Adrenal gland (tissue), 12 donors: ENCODE results near the gene KCTD5. TPM values are rescaled to one million over a fixed set of nuclear protein-coding genes. Genes with fewer than 3 reads are reported as not detected.

ENCODE experiments used
- DNase-seq, 7 donors: peaks; one replicate each; pipeline ENCODE4 v3.0.0-alpha.2; 2019 to 2020
- H3K27ac ChIP-seq, 5 donors: fragments of 200-600 bp; sonication (generic) in 4 of 5; 1 replicate in 3 of 5; 2 replicates in 2 of 5; pipeline versions ENCODE4 v1.5.1 to v1.8.0; 2016 to 2020; ENCODE audit warnings: mild to moderate bottlenecking in 1 of 5
- H3K27me3 ChIP-seq: fragments of 200-600 bp; 2 replicates; pipeline ENCODE4 v1.8.0; 2021
- H3K36me3 ChIP-seq, 2 donors: fragments of 200-600 bp; replicated peaks in 1 of 2; 1 replicate in 1 of 2; 2 replicates in 1 of 2; pipeline versions ENCODE4 v1.5.1 to v1.8.0; 2018 to 2022
- H3K4me1 ChIP-seq, 2 donors: fragments of 200-600 bp; replicated peaks in 1 of 2; 1 replicate in 1 of 2; 2 replicates in 1 of 2; pipeline versions ENCODE4 v1.5.1 to v1.8.0; 2018 to 2021
- H3K4me3 ChIP-seq, 4 donors: fragments of 200-600 bp; sonication (generic) in 3 of 4; one replicate each; pipeline ENCODE4 v1.5.1; 2016 to 2018
- H3K9me3 ChIP-seq, 3 donors: fragments of 200-600 bp; sonication (generic) in 1 of 3; replicated peaks in 1 of 3; 1 replicate in 2 of 3; 2 replicates in 1 of 3; pipeline versions ENCODE4 v1.5.1 to v1.8.0; 2016 to 2021
- POLR2A ChIP-seq, 2 donors: fragments of 450-650 bp; IDR thresholded peaks; one replicate each; pipeline ENCODE4 v1.6.1; 2017; ENCODE audit warnings: antibody characterized with exemption in 2 of 2, mild to moderate bottlenecking in 2 of 2, moderate library complexity in 1 of 2
- WGBS, 4 donors: extraction: QIAGEN DNeasy Blood & Tissue Kit in 2 of 4; methylation state at CpG; one replicate each; pipeline versions ENCODE4 v1.1.5 to v1.1.7; 2013 to 2017; 5-methylcytosine and 5-hydroxymethylcytosine counted together
- intact Hi-C, 2 donors: fragments of 100-400 bp; cut with DNase I; formaldehyde crosslinking; loops; one replicate each; pipeline versions ENCODE4 v1.14.1 to v1.15.0; 2022 to 2023
- polyA plus RNA-seq, 3 donors: library from polyadenylated mRNA; stranded (reverse); fragments of 200-250 nt in 2 of 3; fragments of 350-450 nt in 1 of 3; fragmentation: Illumina TruSeq in 1 of 3; extraction: RNeasy Lipid Tissue Mini Kit (QIAGEN cat#74804) in 1 of 3; gene quantifications; one replicate each; pipeline ENCODE4 v1.2.3, GENCODE V29; 2013 to 2014
- total RNA-seq, 9 donors: library from RNA; depleted of rRNA in 4 of 9; stranded (reverse); fragments of >200 nt in 4 of 9; fragments of 120-200 nt in 1 of 9; fragmentation: NEBNext Ultra II Directional in 1 of 9; extraction: Animal tissue kit (Norgen Biotek cat#: 25700) in 1 of 9; gene quantifications; one replicate each; pipeline versions ENCODE4 v1.1.0 to v1.2.4, GENCODE V29; 2013 to 2023
- TF ChIP-seq, protein P1 (sequence below), 6 experiments: fragments of 450-650 bp in 4 of 6; fragments of 200-600 bp in 2 of 6; sonication (generic) in 1 of 6; IDR thresholded peaks; 1 replicate in 5 of 6; 2 replicates in 1 of 6; pipeline versions ENCODE4 v1.5.1 to v1.8.0; 2016 to 2021; ENCODE audit warnings: antibody characterized with exemption in 6 of 6, mild to moderate bottlenecking in 2 of 6, moderate library complexity in 1 of 6
- donor health status: healthy with polysubstance abuse.
- donor health status: Bipolar disorder and iron deficiency.
- donor health status: DM: yes; HTN: yes; CAD: no.
- donor health status: DM: no; HTN: no; CAD: no.
- donor health status: DM: no; HTN: no; CAD: no.
- donor health status: DM: yes; HTN: yes; CAD: no.

Gene KCTD5
- total and polyA plus RNA-seq, 12 donors, result 11.0 to 81.5 (median 18.7) TPM

DNA sequence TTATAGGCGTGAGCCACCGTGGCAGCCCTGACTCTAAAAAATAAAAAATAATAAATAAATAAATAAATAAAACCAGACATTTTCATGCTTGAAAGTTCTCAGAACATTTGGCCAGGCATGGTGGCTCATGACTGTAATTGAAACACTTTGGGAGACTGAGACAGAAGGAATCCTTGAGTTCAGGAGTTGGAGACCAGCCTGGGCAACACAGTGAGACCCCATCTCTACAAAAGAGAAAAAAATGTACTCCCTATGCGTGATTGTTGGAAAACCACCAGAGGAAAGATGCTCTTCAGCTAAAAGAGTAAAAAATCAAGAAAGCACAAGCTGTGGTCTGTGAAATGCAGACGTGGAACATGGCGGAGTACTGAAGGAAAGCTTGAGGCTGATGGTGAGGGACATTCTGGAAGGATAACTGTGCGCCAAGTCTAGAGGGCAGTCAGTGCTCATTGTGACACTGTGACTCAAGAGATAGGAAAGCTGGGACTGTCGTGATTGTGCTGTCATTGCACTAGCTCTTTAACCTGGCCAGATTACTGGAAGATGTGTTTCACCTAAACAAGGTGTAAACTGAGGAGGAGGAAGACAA lies 41.9 kb downstream of the KCTD5 start:
- 71 to 79% (median 77%) methylated on average over 7 of the region's 7 CpGs for WGBS, 4 donors
- DNase-seq, result no peak
- Histone ChIP-seq H3K36me3 (no peaks in the 10 kb centered on the region), H3K27ac (no peak overlapping the region), H3K9me3 (no peaks in the 10 kb centered on the region), H3K4me3 (no peak overlapping the region), H3K27me3 (no peaks in the 10 kb centered on the region), H3K4me1 (peaks cover 4 to 16% of the 10 kb centered on the region in 2 donors)
- no peak for TF ChIP-seq POLR2A (IDR thresholded peaks at IDR 0.05)
- TF ChIP-seq, protein P1, sequence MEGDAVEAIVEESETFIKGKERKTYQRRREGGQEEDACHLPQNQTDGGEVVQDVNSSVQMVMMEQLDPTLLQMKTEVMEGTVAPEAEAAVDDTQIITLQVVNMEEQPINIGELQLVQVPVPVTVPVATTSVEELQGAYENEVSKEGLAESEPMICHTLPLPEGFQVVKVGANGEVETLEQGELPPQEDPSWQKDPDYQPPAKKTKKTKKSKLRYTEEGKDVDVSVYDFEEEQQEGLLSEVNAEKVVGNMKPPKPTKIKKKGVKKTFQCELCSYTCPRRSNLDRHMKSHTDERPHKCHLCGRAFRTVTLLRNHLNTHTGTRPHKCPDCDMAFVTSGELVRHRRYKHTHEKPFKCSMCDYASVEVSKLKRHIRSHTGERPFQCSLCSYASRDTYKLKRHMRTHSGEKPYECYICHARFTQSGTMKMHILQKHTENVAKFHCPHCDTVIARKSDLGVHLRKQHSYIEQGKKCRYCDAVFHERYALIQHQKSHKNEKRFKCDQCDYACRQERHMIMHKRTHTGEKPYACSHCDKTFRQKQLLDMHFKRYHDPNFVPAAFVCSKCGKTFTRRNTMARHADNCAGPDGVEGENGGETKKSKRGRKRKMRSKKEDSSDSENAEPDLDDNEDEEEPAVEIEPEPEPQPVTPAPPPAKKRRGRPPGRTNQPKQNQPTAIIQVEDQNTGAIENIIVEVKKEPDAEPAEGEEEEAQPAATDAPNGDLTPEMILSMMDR (IDR thresholded peaks at IDR 0.05), result no peak
- intact Hi-C loops, result no loop called here

DNA sequence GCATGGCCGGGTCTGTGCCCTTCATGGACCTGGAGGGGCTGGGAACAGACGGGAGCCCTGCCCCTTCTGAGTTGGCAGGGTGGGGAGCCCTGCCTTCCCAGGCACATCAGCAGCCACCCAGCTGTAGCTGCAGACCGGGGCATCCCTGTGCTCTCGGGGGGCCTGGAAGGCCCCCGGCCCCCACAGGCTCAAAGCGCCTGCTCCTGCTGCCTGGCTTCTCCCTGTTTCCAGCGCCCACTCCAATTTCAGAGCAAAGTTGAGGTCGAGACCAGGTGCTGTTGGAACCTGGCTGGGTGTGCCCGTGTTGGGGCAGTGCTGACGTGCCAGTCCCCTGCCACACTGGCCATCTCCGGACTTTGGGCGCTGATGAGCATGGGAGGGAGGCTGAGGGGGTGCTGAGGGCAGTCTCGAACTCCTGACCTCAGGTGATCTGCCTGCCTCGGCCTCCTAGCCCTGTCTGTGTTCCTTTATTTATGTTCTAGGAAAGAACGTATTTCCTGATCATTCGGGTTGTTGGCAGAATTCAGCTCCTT lies 42.6 kb downstream of the KCTD5 start:
- Histone ChIP-seq H3K27ac (no peak overlapping the region), H3K4me1 (peaks cover 4 to 11% of the 10 kb centered on the region in 2 donors), H3K4me3 (no peak overlapping the region), H3K9me3 (no peaks in the 10 kb centered on the region), H3K27me3 (no peaks in the 10 kb centered on the region), H3K36me3 (no peaks in the 10 kb centered on the region)
- DNase-seq, result no peak
- intact Hi-C loops, result no loop called here
- 60 to 69% (median 66%) methylated on average over 9 to 16 of the region's 16 CpGs for WGBS, 4 donors
- TF ChIP-seq POLR2A (IDR thresholded peaks at IDR 0.05), result no peak
- TF ChIP-seq, protein P1 (IDR thresholded peaks at IDR 0.05), result no peak

DNA sequence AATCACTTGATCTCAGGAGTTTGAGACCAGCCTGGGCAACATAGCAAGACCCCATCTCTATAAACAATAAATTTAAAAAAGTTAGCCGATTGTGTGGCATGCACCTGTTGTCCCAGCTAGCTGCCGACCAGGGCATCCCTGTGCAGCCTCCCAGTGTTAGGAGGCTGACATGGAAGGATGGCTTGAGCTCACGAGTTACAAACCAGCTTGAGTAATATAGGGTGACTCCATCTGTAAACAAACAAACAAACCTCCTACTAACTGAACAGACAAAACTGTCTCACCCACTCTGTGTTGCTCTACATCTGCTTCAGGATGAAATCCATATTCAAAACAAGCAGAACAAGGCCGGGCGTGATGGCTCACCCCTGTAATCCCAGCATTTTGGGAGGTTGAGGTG lies 44.6 kb downstream of the KCTD5 start:
- TF ChIP-seq, protein P1 (IDR thresholded peaks at IDR 0.05), result no peak
- TF ChIP-seq POLR2A (IDR thresholded peaks at IDR 0.05), result no peak
- intact Hi-C loops, result no loop called here
- WGBS, 4 donors, result 77 to 87% (median 80%) methylated on average over 5 of the region's 5 CpGs

DNA sequence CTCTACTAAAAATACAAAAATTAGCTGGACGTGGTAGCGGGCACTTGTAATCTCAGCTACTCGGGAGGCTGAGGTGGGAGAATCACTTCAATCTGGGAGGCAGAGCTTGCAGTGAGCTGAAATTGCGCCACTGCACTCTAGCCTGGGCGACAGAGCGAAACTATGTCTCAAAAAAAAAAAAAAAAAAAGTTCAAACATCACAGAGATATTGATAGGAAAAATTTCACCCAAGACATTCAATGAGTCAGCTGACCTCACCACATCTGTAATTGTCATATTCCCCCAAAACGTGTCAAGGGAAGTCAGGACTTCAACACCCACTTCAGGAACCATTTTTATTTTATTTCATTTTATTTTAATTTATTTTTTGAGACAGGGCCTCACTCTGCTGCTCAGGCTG lies 45.7 kb downstream of the KCTD5 start:
- Histone ChIP-seq H3K9me3 (no peaks in the 10 kb centered on the region), H3K4me1 (no peaks in the 10 kb centered on the region), H3K27me3 (no peaks in the 10 kb centered on the region), H3K4me3 (no peak overlapping the region), H3K36me3 (no peaks in the 10 kb centered on the region), H3K27ac (no peak overlapping the region)
- 75 to 90% (median 83%) methylated on average over 7 of the region's 7 CpGs for WGBS, 4 donors
- no peak for DNase-seq
- TF ChIP-seq POLR2A (IDR thresholded peaks at IDR 0.05), result no peak
- TF ChIP-seq, protein P1 (IDR thresholded peaks at IDR 0.05), result no peak
- intact Hi-C loops, result no loop called here

More for the DNA sequence above, 44.6 kb downstream of the KCTD5 start:
- Histone ChIP-seq H3K36me3 (no peaks in the 10 kb centered on the region), H3K4me3 (no peak overlapping the region), H3K4me1 (no peaks in the 10 kb centered on the region), H3K9me3 (no peaks in the 10 kb centered on the region), H3K27me3 (no peaks in the 10 kb centered on the region), H3K27ac (no peak overlapping the region)
- no peak for DNase-seq
